ENCODE data around the gene SYT15.
"Not testable (repeated sequence)": the region's sequence is repeated elsewhere in the genome, so short reads cannot be mapped to it uniquely, and the experiment has no call there.

GRCh38 chr10:46581997-46582396, 3.1 kb downstream of the SYT15 start:
- TF ChIP-seq, protein P1, sequence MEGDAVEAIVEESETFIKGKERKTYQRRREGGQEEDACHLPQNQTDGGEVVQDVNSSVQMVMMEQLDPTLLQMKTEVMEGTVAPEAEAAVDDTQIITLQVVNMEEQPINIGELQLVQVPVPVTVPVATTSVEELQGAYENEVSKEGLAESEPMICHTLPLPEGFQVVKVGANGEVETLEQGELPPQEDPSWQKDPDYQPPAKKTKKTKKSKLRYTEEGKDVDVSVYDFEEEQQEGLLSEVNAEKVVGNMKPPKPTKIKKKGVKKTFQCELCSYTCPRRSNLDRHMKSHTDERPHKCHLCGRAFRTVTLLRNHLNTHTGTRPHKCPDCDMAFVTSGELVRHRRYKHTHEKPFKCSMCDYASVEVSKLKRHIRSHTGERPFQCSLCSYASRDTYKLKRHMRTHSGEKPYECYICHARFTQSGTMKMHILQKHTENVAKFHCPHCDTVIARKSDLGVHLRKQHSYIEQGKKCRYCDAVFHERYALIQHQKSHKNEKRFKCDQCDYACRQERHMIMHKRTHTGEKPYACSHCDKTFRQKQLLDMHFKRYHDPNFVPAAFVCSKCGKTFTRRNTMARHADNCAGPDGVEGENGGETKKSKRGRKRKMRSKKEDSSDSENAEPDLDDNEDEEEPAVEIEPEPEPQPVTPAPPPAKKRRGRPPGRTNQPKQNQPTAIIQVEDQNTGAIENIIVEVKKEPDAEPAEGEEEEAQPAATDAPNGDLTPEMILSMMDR (IDR thresholded peaks at IDR 0.05 in 2 of 3, conservative IDR thresholded peaks at IDR 0.05 in 1 of 3; ENCODE audit: borderline replicate concordance in 1 of 3, insufficient read depth in 1 of 3, low read depth in 2 of 3, low read length in 2 of 3), result not testable (repeated sequence)
- TF ChIP-seq CEBPB (IDR thresholded peaks at IDR 0.05; ENCODE audit: low read depth); POLR2AphosphoS5 (IDR thresholded peaks at IDR 0.05; ENCODE audit: low read depth, low read length); POLR2A (IDR thresholded peaks at IDR 0.05; ENCODE audit: borderline replicate concordance, extremely low read depth, insufficient read depth, insufficient read length); EGR1 (IDR thresholded peaks at IDR 0.05; ENCODE audit: low read depth); EZH2 (IDR thresholded peaks at IDR 0.05); CBX3 (IDR thresholded peaks at IDR 0.05; ENCODE audit: low read depth); RAD21 (IDR thresholded peaks at IDR 0.05; ENCODE audit: low read depth); EZH2phosphoT487 (IDR thresholded peaks at IDR 0.05; ENCODE audit: borderline replicate concordance); ZFX (IDR thresholded peaks at IDR 0.05); ELF1 (IDR thresholded peaks at IDR 0.05; ENCODE audit: borderline replicate concordance, low read depth); MAX (IDR thresholded peaks at IDR 0.05): not testable (repeated sequence)

Measured in HCT116 (cell line).